HG03025 (cell line): ENCODE data around the gene SYCE3.

Source experiments
- ATAC-seq: cut with Tn5 transposase; IDR thresholded peaks from one replicate; pipeline ENCODE4 v1.9.1; 2021; ENCODE audit warnings: mild to moderate bottlenecking, moderate library complexity; ENCODE audit not compliant: unreplicated experiment, low FRiP score

SYCE3 gene

GRCh38 chr22:50577697-50577986, 14.9 kb upstream of the SYCE3 start:
- ATAC-seq: no peak

GRCh38 chr22:50576806-50577696, 14.3 kb upstream of the SYCE3 start:
- no peak for ATAC-seq

- ATAC-seq: no peak
Measured at GRCh38 chr22:50576070-50576469, 13.4 kb upstream of the SYCE3 start.

GRCh38 chr22:50575426-50575941, 12.8 kb upstream of the SYCE3 start:
- ATAC-seq: no peak

GRCh38 chr22:50574383-50574755, 11.7 kb upstream of the SYCE3 start:
- ATAC-seq: no peak

GRCh38 chr22:50573491-50574382, 11.0 kb upstream of the SYCE3 start:
- no peak for ATAC-seq

- no peak for ATAC-seq
Measured at GRCh38 chr22:50572965-50573364, 10.2 kb upstream of the SYCE3 start.

- no peak for ATAC-seq
Measured at GRCh38 chr22:50571264-50572175, 8.8 kb upstream of the SYCE3 start.

GRCh38 chr22:50570861-50571260, 8.1 kb upstream of the SYCE3 start:
- no peak for ATAC-seq

GRCh38 chr22:50569896-50570535, 7.3 kb upstream of the SYCE3 start:
- no peak for ATAC-seq

GRCh38 chr22:50569041-50569459, 6.3 kb upstream of the SYCE3 start:
- ATAC-seq: no peak

- ATAC-seq: no peak
Measured at GRCh38 chr22:50568626-50569025, 5.9 kb upstream of the SYCE3 start.

GRCh38 chr22:50567721-50568252, 5.1 kb upstream of the SYCE3 start:
- no peak for ATAC-seq

GRCh38 chr22:50564289-50564688, 1.6 kb upstream of the SYCE3 start:
- no peak for ATAC-seq

- ATAC-seq: no peak
Measured at GRCh38 chr22:50563413-50564160, 868 bp upstream of the SYCE3 start.

GRCh38 chr22:50561401-50562358, 1.0 kb downstream of the SYCE3 start:
- no peak for ATAC-seq

GRCh38 chr22:50560034-50560433, 2.7 kb downstream of the SYCE3 start:
- ATAC-seq: no peak

- ATAC-seq: no peak
Measured at GRCh38 chr22:50556703-50557102, 6.0 kb downstream of the SYCE3 start.
